GM18508 (cell line): ENCODE results near the gene GULP1.
"Not testable (repeated sequence)": the region's sequence is repeated elsewhere in the genome, so short reads cannot be mapped to it uniquely, and the experiment has no call there.

Source experiments
- ATAC-seq: cut with Tn5 transposase; IDR thresholded peaks from one replicate; pipeline ENCODE4 v1.9.1; 2021; ENCODE audit warnings: moderate number of reproducible peaks; ENCODE audit not compliant: insufficient read depth, unreplicated experiment

Gene GULP1

GRCh38 chr2:188577231-188577630 is 285.6 kb downstream of the GULP1 start:
- ATAC-seq, result no peak

GRCh38 chr2:188580738-188581137 is 289.1 kb downstream of the GULP1 start:
- no peak for ATAC-seq

- no peak for ATAC-seq
Observed at GRCh38 chr2:188582211-188582610, 290.5 kb downstream of the GULP1 start.

GRCh38 chr2:188588235-188588634 is 296.6 kb downstream of the GULP1 start:
- no peak for ATAC-seq

- no peak for ATAC-seq
Observed at GRCh38 chr2:188596054-188596453, 304.4 kb downstream of the GULP1 start.

GRCh38 chr2:188598551-188598950 is 306.9 kb downstream of the GULP1 start:
- ATAC-seq, result no peak

- ATAC-seq, result no peak
Observed at GRCh38 chr2:188599140-188599539, 307.5 kb downstream of the GULP1 start.

GRCh38 chr2:188600536-188601210 is 309.0 kb downstream of the GULP1 start:
- ATAC-seq, result no peak

- ATAC-seq, result no peak
Observed at GRCh38 chr2:188601391-188601790, 309.7 kb downstream of the GULP1 start.

GRCh38 chr2:188601927-188602326 is 310.3 kb downstream of the GULP1 start:
- no peak for ATAC-seq

- ATAC-seq, result no peak
Observed at GRCh38 chr2:188604579-188604978, 312.9 kb downstream of the GULP1 start.

- ATAC-seq, result not testable (repeated sequence)
Observed at GRCh38 chr2:188605609-188606584, 314.2 kb downstream of the GULP1 start.

- ATAC-seq, result not testable (repeated sequence)
Observed at GRCh38 chr2:188606596-188606995, 314.9 kb downstream of the GULP1 start.

- ATAC-seq, result no peak
Observed at GRCh38 chr2:188607501-188607900, 315.8 kb downstream of the GULP1 start.

- no peak for ATAC-seq
Observed at GRCh38 chr2:188609321-188610049, 317.8 kb downstream of the GULP1 start.

- ATAC-seq, result no peak
Observed at GRCh38 chr2:188610050-188610444, 318.4 kb downstream of the GULP1 start.

- ATAC-seq, result no peak
Observed at GRCh38 chr2:188610827-188611226, 319.2 kb downstream of the GULP1 start.

GRCh38 chr2:188619146-188619545 is 327.5 kb downstream of the GULP1 start:
- ATAC-seq, result no peak

- no peak for ATAC-seq
Observed at GRCh38 chr2:188620916-188621315, 329.2 kb downstream of the GULP1 start.

GRCh38 chr2:188622601-188623260 is 331.1 kb downstream of the GULP1 start:
- ATAC-seq, result no peak
